Gastroesophageal sphincter (tissue), 4 donors: ENCODE measurements around the gene PXYLP1. TPM values are rescaled to one million over a fixed set of nuclear protein-coding genes. Genes with fewer than 3 reads are reported as not detected.

Experiments used
- ATAC-seq: fragments of 150-250 bp; one replicate; pipeline ENCODE4 v1.9.1; 2016; ENCODE audit warnings: mild to moderate bottlenecking, moderate library complexity
- H3K27ac ChIP-seq, 4 donors: fragments of 200-600 bp; sonication (generic) in 3 of 4; 1 replicate in 3 of 4; 2 replicates in 1 of 4; pipeline ENCODE4 v1.5.1; 2016 to 2019
- H3K27me3 ChIP-seq: fragments of 200-600 bp; sonication (generic); one replicate; pipeline ENCODE4 v1.5.1; 2019
- H3K36me3 ChIP-seq, 2 donors: fragments of 200-600 bp; sonication (generic); one replicate each; pipeline ENCODE4 v1.5.1; 2019; ENCODE audit warnings: control low read depth in 1 of 2
- H3K4me1 ChIP-seq, 3 donors: fragments of 200-600 bp; sonication (generic); 1 replicate in 2 of 3; 2 replicates in 1 of 3; pipeline ENCODE4 v1.5.1; 2016 to 2019; ENCODE audit warnings: control low read depth in 2 of 3
- H3K4me3 ChIP-seq, 2 donors: fragments of 200-600 bp; sonication (generic); one replicate each; pipeline ENCODE4 v1.5.1; 2019; ENCODE audit warnings: mild to moderate bottlenecking in 1 of 2, moderate library complexity in 1 of 2
- H3K9me3 ChIP-seq, 3 donors: fragments of 200-600 bp; sonication (generic); one replicate each; pipeline ENCODE4 v1.5.1; 2017 to 2019; ENCODE audit warnings: control low read depth in 2 of 3
- EP300 ChIP-seq: sonication (generic); formaldehyde crosslinking; IDR thresholded peaks from one replicate; pipeline ENCODE4 v1.6.1; 2017; ENCODE audit warnings: antibody characterized with exemption, mild to moderate bottlenecking
- POLR2A ChIP-seq, 2 donors: fragments of 450-650 bp; IDR thresholded peaks; one replicate each; pipeline ENCODE4 v1.6.1; 2017; ENCODE audit warnings: antibody characterized with exemption in 2 of 2, mild to moderate bottlenecking in 2 of 2, moderate library complexity in 1 of 2
- POLR2AphosphoS5 ChIP-seq: sonication (generic); formaldehyde crosslinking; IDR thresholded peaks from one replicate; pipeline ENCODE4 v1.6.1; 2017; ENCODE audit warnings: antibody characterized with exemption
- WGBS, 2 donors: methylation state at CpG; one replicate each; pipeline ENCODE4 v1.1.5; 2018; ENCODE audit warnings: low coverage in 1 of 2; 5-methylcytosine and 5-hydroxymethylcytosine counted together
- total RNA-seq, 4 donors: library from RNA; depleted of rRNA; stranded (reverse); fragments of >200 nt; gene quantifications; one replicate each; pipeline ENCODE4 v1.1.0, GENCODE V29; 2016
- TF ChIP-seq, protein P1 (sequence below), 4 experiments: fragments of 200-600 bp in 2 of 4; fragments of 450-650 bp in 2 of 4; sonication (generic) in 1 of 4; IDR thresholded peaks; one replicate each; pipeline ENCODE4 v1.5.1; 2017 to 2019; ENCODE audit warnings: antibody characterized with exemption in 4 of 4, mild to moderate bottlenecking in 2 of 4, moderate library complexity in 2 of 4

Gene PXYLP1
- total RNA-seq, 4 donors from 2014 or later, result 6.5 to 16.9 (median 10.0) TPM

DNA sequence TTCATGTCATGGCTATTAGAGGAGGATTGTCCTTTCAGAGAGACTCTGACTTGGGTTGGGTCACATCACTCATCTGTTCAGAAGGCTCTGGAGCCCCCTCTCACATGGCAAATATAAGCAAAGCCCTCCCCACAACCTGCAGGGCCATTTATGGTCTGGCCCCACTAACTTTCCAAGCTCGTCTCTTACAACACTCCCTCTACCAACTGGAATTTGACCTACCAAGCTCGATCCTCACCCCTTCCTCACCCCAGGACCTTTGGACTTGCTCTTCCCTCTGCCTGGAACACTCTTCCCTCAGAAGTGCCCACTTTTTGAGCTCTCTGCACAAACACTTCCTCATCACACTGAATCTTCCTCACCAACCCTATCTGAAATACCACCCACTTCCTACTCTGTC lies 14.2 kb upstream of the PXYLP1 start:
- Histone ChIP-seq H3K27me3 (no peaks in the 10 kb centered on the region), H3K27ac (no peak overlapping the region), H3K4me1 (no peaks in the 10 kb centered on the region), H3K4me3 (no peak overlapping the region), H3K36me3 (no peaks in the 10 kb centered on the region), H3K9me3 (peaks cover 0 to 6% (median 0%) of the 10 kb centered on the region in 3 donors)
- TF ChIP-seq, protein P1, sequence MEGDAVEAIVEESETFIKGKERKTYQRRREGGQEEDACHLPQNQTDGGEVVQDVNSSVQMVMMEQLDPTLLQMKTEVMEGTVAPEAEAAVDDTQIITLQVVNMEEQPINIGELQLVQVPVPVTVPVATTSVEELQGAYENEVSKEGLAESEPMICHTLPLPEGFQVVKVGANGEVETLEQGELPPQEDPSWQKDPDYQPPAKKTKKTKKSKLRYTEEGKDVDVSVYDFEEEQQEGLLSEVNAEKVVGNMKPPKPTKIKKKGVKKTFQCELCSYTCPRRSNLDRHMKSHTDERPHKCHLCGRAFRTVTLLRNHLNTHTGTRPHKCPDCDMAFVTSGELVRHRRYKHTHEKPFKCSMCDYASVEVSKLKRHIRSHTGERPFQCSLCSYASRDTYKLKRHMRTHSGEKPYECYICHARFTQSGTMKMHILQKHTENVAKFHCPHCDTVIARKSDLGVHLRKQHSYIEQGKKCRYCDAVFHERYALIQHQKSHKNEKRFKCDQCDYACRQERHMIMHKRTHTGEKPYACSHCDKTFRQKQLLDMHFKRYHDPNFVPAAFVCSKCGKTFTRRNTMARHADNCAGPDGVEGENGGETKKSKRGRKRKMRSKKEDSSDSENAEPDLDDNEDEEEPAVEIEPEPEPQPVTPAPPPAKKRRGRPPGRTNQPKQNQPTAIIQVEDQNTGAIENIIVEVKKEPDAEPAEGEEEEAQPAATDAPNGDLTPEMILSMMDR (IDR thresholded peaks at IDR 0.05), result no peak
- TF ChIP-seq POLR2A (IDR thresholded peaks at IDR 0.05) (no peak), EP300 (no peak), POLR2AphosphoS5 (no peak)
- no peak for ATAC-seq
- WGBS, 2 donors, result 92 to 93% methylated on average over 2 of the region's 2 CpGs

DNA sequence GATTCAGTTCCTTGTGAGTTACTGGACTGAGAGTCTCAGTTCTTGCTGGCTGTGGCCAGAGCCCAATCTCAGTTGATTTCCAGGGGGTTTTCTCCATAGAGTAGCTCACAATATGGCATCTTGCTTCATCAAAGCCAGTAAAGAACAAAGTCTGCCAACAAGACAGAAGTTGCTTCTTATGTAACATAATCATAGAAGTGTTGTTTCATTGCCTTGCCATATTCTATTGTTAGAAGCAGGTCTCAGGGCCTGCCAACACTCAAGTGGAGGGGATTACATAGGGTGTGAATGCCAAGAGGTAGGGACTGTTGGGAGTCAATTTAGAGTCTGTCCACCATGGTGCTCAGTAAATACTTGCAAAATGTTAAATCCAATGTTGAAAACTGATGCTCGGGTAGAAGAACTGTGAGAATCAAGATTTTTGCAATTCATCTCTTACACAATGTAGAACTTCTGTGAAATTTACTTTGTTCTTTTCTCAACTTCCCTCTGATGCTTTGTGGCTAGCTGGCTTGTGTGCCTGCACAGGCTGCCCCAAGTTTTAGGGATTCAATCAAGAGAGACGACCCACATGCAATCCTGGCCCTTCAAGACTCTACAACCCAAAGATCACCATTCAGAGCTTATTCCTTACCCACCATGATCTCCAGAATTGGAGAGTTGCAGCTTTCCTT lies 13.3 kb upstream of the PXYLP1 start:
- ATAC-seq, result no peak
- TF ChIP-seq POLR2AphosphoS5 (no peak), POLR2A (IDR thresholded peaks at IDR 0.05) (no peak), EP300 (no peak)
- TF ChIP-seq, protein P1 (IDR thresholded peaks at IDR 0.05), result no peak

DNA sequence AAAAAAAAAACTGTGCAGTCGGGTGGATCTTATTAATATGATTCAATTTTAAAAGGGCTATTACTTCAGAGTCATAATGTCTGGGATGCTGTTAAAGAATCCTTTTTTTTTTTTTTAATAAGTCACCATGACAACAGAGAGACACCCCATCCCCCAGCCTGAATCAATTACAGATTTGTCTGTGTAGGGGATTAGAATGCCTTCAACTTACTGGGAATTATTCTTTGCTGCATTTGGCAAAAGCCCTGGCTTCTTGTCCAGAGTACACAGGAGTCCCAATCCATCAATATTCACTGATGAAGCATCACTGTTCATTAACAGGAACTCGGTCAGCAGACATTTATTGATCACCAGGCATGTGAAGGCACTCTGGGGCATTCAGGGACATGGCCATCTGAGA lies 12.7 kb upstream of the PXYLP1 start:
- Histone ChIP-seq H3K27ac (no peak overlapping the region), H3K9me3 (no peaks in the 10 kb centered on the region), H3K4me3 (no peak overlapping the region), H3K36me3 (no peaks in the 10 kb centered on the region), H3K27me3 (no peaks in the 10 kb centered on the region), H3K4me1 (no peaks in the 10 kb centered on the region)
- 55% methylated on average over 2 of the region's 2 CpGs; no CpG with 5 or more reads in 1 of the 2 donors for whole genome bisulfite sequencing, 2 donors
- ATAC-seq, result no peak
- TF ChIP-seq, protein P1 (IDR thresholded peaks at IDR 0.05), result no peak
- TF ChIP-seq POLR2A (IDR thresholded peaks at IDR 0.05) (no peak), EP300 (no peak), POLR2AphosphoS5 (no peak)

More for the DNA sequence above, 13.3 kb upstream of the PXYLP1 start:
- Histone ChIP-seq H3K36me3 (no peaks in the 10 kb centered on the region), H3K4me1 (no peaks in the 10 kb centered on the region), H3K27me3 (no peaks in the 10 kb centered on the region), H3K27ac (no peak overlapping the region), H3K4me3 (no peak overlapping the region), H3K9me3 (no peaks in the 10 kb centered on the region)
- 29 to 37% methylated on average over 2 of the region's 2 CpGs for WGBS, 2 donors

DNA sequence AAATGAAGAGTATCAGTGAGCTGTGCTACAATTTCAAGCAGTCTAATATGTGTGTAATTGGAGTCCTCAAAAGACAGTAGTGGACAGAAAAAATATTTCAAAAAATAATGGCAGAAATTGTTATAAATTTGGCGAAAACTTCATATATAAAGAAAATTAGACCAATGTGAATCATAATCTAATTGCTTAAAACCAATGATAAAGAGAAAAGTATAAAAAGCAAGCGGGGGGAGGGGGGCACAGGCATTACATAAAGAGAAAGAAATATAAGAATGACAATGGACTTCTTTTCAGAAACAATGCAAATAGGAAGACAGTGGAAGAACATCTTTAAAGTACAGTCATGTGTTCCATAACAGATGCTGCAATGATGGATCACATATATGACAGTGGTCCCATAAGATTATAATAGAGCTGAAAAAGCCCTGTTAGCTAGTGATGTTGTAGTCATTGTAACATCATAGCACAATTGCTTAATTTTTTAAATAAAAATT lies 7.9 kb upstream of the PXYLP1 start:
- Histone ChIP-seq H3K4me1 (no peaks in the 10 kb centered on the region), H3K4me3 (no peak overlapping the region), H3K36me3 (no peaks in the 10 kb centered on the region), H3K27ac (no peak overlapping the region), H3K9me3 (no peaks in the 10 kb centered on the region), H3K27me3 (no peaks in the 10 kb centered on the region)
- ATAC-seq, result no peak
- 92 to 93% methylated on average over 2 of the region's 2 CpGs for WGBS, 2 donors
- TF ChIP-seq, protein P1 (IDR thresholded peaks at IDR 0.05), result no peak
- no peak for TF ChIP-seq POLR2AphosphoS5
- TF ChIP-seq EP300, result no peak

DNA sequence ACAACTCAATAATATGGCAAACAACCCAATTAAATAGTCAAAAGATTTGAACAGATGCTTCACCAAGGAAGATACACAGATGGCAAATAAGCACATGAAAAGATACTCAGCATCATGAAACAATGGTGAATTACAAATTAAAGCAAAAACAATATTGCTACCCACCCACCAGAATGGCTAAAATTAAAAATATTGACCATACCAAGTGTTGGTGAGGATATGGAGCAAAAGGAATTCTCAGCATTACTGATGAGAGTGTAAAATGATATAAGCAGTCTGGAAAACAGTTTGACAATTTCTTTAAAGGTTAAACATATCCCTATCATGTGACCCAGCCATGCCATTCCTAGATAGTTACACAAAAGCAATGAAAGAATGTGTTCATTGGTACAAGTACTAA lies 5.7 kb upstream of the PXYLP1 start:
- Histone ChIP-seq H3K27ac (no peak overlapping the region), H3K9me3 (no peaks in the 10 kb centered on the region), H3K4me3 (no peak overlapping the region), H3K27me3 (no peaks in the 10 kb centered on the region), H3K4me1 (peaks cover 0 to 7% (median 3%) of the 10 kb centered on the region in 3 donors), H3K36me3 (no peaks in the 10 kb centered on the region)
- ATAC-seq, result no peak
- TF ChIP-seq, protein P1 (IDR thresholded peaks at IDR 0.05), result no peak
- no peak for TF ChIP-seq EP300
- TF ChIP-seq POLR2AphosphoS5, result no peak
- no peak for TF ChIP-seq POLR2A (IDR thresholded peaks at IDR 0.05)
